ENCODE results near the gene MPV17. TPM values are rescaled to one million over a fixed set of nuclear protein-coding genes. Genes with fewer than 3 reads are reported as not detected.

Gene MPV17
- total RNA-seq, 1 donor from 2014 or later = 80.4 TPM

DNA sequence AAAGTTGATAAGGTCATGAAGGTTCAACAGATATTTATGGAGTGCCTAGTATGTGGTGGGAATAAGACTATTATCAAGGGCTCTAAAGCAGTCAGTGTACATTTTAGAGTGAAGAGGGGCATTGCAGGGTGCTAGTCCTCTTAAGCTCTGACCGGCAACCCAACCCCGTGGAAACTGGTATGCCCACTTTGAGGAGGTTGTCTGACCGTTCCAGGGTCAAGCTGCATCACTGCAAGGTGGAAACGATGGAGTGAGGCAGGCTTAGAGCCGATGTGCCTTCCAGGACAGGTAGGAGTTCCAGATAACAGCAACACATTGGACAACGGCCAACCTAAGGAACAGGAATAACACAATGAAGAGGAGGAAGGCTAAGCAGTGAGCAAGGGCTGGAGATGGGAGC lies 13.2 kb downstream of the MPV17 start:
- H3K4me3 ChIP-seq = no peak overlapping the region
- H3K4me1 ChIP-seq = peaks cover 20% of the 10 kb centered on the region
- no peak overlapping the region for H3K27ac ChIP-seq
- DNase-seq (peak; percentile 2), ATAC-seq (no peak)
- peaks cover 37% of the 10 kb centered on the region for H3K27me3 ChIP-seq
- intact Hi-C loops (cut with DNase I) = no loop called here
- TF ChIP-seq, protein P1, sequence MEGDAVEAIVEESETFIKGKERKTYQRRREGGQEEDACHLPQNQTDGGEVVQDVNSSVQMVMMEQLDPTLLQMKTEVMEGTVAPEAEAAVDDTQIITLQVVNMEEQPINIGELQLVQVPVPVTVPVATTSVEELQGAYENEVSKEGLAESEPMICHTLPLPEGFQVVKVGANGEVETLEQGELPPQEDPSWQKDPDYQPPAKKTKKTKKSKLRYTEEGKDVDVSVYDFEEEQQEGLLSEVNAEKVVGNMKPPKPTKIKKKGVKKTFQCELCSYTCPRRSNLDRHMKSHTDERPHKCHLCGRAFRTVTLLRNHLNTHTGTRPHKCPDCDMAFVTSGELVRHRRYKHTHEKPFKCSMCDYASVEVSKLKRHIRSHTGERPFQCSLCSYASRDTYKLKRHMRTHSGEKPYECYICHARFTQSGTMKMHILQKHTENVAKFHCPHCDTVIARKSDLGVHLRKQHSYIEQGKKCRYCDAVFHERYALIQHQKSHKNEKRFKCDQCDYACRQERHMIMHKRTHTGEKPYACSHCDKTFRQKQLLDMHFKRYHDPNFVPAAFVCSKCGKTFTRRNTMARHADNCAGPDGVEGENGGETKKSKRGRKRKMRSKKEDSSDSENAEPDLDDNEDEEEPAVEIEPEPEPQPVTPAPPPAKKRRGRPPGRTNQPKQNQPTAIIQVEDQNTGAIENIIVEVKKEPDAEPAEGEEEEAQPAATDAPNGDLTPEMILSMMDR (IDR thresholded peaks at IDR 0.05) = no peak
- peaks cover 14% of the 10 kb centered on the region for H3K36me3 ChIP-seq
- H3K9me3 ChIP-seq = no peaks in the 10 kb centered on the region

DNA sequence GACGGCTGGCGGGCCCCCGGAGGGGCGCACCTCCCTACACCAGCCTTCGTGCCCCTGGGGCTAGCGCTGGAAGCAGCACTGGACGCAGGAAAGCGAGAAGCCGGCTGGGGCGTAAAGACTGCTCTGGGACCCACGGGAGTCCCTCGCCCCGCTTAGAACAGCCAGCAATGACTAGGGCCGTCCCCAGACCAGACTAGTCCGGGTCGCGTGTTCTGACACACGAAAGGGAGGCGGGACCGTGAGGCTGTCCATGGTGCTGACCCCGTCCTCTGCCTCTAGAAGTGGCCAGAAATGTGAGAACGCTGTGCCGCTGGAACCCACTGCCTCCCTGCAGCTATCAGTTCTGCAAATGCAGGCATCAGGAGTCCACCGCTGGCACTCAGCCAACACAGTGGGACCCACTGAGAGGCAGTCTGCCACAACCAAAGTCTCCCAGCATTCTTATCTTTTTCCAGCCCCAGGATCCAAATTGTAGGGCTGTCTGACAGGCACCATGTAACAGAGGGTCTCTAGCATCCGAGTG lies 14.5 kb downstream of the MPV17 start, which contains the start of gene UCN:
Gene UCN (minus strand): TSS at position 87 of the 523 bp plus-strand sequence. CDS start 550 bp downstream, outside the sequence.
- Histone ChIP-seq H3K36me3 (peaks cover 14% of the 10 kb centered on the region), H3K4me1 (peaks cover 20% of the 10 kb centered on the region), H3K27me3 (peaks cover 37% of the 10 kb centered on the region), H3K27ac (no peak within 1 kb of the TSS), H3K9me3 (no peaks in the 10 kb centered on the region), H3K4me3 (no peak within 1 kb of the TSS)
- TF ChIP-seq, protein P1 (IDR thresholded peaks at IDR 0.05) = no peak
- intact Hi-C loops (cut with DNase I) = no loop called here
- DNase-seq = no peak
- peak; percentile 7 for ATAC-seq

DNA sequence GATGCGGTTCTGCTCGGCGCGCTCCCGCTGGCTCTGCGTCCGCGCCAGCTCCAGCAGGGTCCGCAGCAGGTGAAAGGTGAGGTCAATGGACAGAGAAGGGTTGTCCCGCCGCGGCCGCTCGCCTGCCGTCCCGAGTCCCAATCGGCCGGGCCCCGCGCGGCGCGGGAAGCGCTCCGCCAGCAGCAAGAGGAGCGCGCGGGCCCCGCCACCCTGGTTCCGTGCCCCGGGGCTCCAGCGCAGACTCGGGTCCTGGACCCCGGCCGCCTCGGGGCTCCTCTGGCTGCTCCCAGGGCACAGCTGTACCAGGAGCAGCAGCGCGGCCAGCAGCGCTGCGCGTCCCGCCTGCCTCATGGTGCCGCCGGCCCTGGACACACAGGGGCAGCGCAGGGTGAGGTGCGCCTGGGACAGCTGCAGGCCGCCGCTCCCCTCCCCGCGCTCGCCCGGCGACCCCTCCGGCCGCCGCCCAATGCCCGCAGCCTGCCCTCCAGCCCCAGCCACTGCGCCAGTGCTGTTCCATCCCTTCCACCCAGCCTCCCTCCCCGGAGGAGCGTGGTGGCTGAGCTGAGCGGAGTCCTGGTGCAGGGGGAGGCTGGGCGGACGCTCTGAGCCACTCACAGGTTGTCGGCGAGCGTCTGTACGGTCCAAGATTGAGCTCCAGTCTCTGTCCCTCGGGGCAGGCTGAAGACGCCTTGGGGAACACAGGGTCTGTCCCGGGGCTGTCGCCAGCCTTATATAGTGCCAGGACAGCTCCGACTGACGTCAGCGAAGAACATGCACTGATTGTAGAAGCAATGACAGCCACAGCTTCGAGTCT lies 15.1 kb downstream of the MPV17 start:
- peak; percentile 5 for ATAC-seq
- Histone ChIP-seq H3K36me3 (peaks cover 14% of the 10 kb centered on the region), H3K27ac (no peak overlapping the region), H3K4me1 (peaks cover 20% of the 10 kb centered on the region), H3K27me3 (peaks cover 37% of the 10 kb centered on the region), H3K9me3 (no peaks in the 10 kb centered on the region), H3K4me3 (no peak overlapping the region)
- TF ChIP-seq, protein P1 (IDR thresholded peaks at IDR 0.05) = no peak
- intact Hi-C loops (cut with DNase I) = no loop called here
- DNase-seq = no peak

DNA sequence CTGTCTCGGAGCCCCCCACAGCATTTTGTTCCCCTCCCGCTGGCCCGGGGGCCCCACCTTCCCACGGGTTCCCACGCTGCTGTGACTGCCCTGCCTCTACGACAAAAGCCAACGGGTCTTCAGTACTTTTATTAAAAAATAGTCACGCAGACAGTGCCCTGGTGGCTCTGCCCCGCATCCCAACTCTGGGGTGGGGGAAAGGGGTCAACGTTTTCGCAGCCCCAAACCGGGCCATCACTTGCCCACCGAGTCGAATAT lies 15.7 kb downstream of the MPV17 start:
- ATAC-seq = no peak
- DNase-seq = no peak
- peaks cover 37% of the 10 kb centered on the region for H3K27me3 ChIP-seq
- H3K27ac ChIP-seq = no peak overlapping the region
- peaks cover 14% of the 10 kb centered on the region for H3K36me3 ChIP-seq
- peaks cover 20% of the 10 kb centered on the region for H3K4me1 ChIP-seq
- no peak overlapping the region for H3K4me3 ChIP-seq
- TF ChIP-seq, protein P1 (IDR thresholded peaks at IDR 0.05) = no peak
- no peaks in the 10 kb centered on the region for H3K9me3 ChIP-seq
- intact Hi-C loops (cut with DNase I) = no loop called here

DNA sequence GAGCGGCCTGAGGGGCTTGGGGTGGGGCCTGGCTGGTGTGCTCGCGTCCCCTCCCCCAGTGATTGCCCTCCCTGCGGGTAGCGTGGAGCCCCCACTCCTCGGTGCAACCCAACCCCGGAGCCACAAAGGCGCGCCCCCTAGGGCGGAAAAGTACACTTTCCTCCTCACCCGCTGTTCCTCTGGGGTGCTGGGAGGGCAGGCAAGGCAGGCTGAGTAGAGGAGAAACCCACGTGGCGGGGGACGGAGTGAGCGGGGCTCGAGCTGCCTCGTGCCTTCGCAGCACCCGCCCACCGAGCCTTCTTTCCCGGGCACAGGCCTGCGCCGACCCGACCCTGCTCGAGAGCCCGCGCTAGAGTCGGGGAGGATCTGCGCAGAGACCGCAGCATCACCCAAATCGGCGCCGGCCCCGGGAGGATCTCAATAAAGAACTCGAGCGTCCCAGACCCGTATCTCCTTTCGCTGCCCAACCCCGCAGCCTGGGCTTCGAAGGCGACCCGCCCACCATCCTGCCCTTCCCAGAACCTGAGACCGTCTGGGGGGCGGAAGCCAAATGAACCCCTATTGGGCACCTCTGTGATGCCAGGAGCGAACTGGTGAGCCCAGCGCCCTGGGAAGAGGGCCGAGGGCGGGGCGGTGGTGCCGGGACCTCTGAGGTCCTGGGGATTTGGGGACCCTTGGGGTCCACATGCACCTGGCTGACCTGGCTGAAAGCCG lies 16.2 kb downstream of the MPV17 start:
- Histone ChIP-seq H3K9me3 (no peaks in the 10 kb centered on the region), H3K4me3 (peak overlapping the region; percentile 8), H3K27ac (no peak overlapping the region), H3K36me3 (peaks cover 11% of the 10 kb centered on the region), H3K4me1 (peaks cover 20% of the 10 kb centered on the region), H3K27me3 (peaks cover 37% of the 10 kb centered on the region)
- intact Hi-C loops (cut with DNase I) = no loop called here
- TF ChIP-seq, protein P1 (IDR thresholded peaks at IDR 0.05) = no peak
- ATAC-seq = peak; percentile 13
- DNase-seq = no peak

All from upper lobe of right lung (tissue), 1 donor.